K562 (cell line): ENCODE measurements around the gene LEO1. TPM values are rescaled to one million over a fixed set of nuclear protein-coding genes. Genes with fewer than 3 reads are reported as not detected.

Experiments used
- FOXP1 ChIP-seq: sonication (generic); formaldehyde crosslinking; IDR thresholded peaks from 2 replicates; pipeline ENCODE4 v1.8.0; 2022; ENCODE audit warnings: mild to moderate bottlenecking, missing genetic modification reagents
- HOXB6 ChIP-seq: fragments of 250-450 bp; sonication (Bioruptor Pico); IDR thresholded peaks from 2 replicates; pipeline ENCODE4 v1.5.1; 2022; ENCODE audit warnings: mild to moderate bottlenecking, borderline replicate concordance
- KLF13 ChIP-seq: fragments of 450-650 bp; IDR thresholded peaks from 2 replicates; pipeline ENCODE4 v1.6.1; 2016; ENCODE audit warnings: missing genetic modification characterization, low read depth, mild to moderate bottlenecking, missing compliant biosample characterization, moderate library complexity, borderline replicate concordance
- MTA3 ChIP-seq: fragments of 450-650 bp; formaldehyde crosslinking; IDR thresholded peaks from 2 replicates; pipeline ENCODE4 v1.6.1; 2017; ENCODE audit warnings: mild to moderate bottlenecking, borderline replicate concordance
- NCOA6 ChIP-seq: fragments of 450-650 bp; IDR thresholded peaks from 2 replicates; pipeline ENCODE4 v1.6.1; 2017; ENCODE audit warnings: mild to moderate bottlenecking
- NFXL1 ChIP-seq: fragments of 450-650 bp; formaldehyde crosslinking; IDR thresholded peaks from 2 replicates; pipeline ENCODE4 v1.4.0; 2021; ENCODE audit warnings: mild to moderate bottlenecking
- NONO ChIP-seq, 2 experiments: fragments of 200-400 bp in 1 of 2; fragments of 450-650 bp in 1 of 2; formaldehyde crosslinking in 1 of 2; IDR thresholded peaks; 2 replicates each; pipeline ENCODE4 v1.6.1; 2017; ENCODE audit warnings: low read depth in 2 of 2, mild to moderate bottlenecking in 2 of 2, moderate library complexity in 2 of 2, low read length in 1 of 2
- PML ChIP-seq: IDR thresholded peaks from 2 replicates; pipeline ENCODE4 v1.6.1; 2012; ENCODE audit warnings: low read length, inconsistent platforms
- RB1 ChIP-seq: fragments of 450-650 bp; IDR thresholded peaks from 2 replicates; pipeline ENCODE4 v1.6.1; 2017; ENCODE audit warnings: low read depth, mild to moderate bottlenecking
- SRSF3 ChIP-seq: fragments of 200-400 bp; formaldehyde crosslinking; IDR thresholded peaks from 2 replicates; pipeline ENCODE4 v1.6.1; 2016; ENCODE audit warnings: mild to moderate bottlenecking, low read length, moderate library complexity; ENCODE audit not compliant: insufficient read depth
- TOE1 ChIP-seq, 2 experiments: fragments of 450-650 bp in 1 of 2; sonication (generic) in 1 of 2; formaldehyde crosslinking in 1 of 2; IDR thresholded peaks; 2 replicates each; pipeline versions ENCODE4 v1.7.1 to v1.8.0; 2016 to 2022; ENCODE audit warnings: borderline replicate concordance in 2 of 2, mild to moderate bottlenecking in 2 of 2, antibody characterized with exemption in 1 of 2, inconsistent platforms in 1 of 2, low read depth in 1 of 2, missing genetic modification reagents in 1 of 2, moderate library complexity in 1 of 2
- ZC3H4 ChIP-seq: sonication (generic); formaldehyde crosslinking; IDR thresholded peaks from 2 replicates; pipeline ENCODE4 v1.9.0; 2021; ENCODE audit warnings: missing genetic modification reagents, borderline replicate concordance
- ZFPM2 ChIP-seq: fragments of 250-450 bp; sonication (Bioruptor Pico); IDR thresholded peaks from 2 replicates; pipeline ENCODE4 v1.5.1; 2022; ENCODE audit warnings: mild to moderate bottlenecking
- ZNF121 ChIP-seq: sonication (generic); formaldehyde crosslinking; conservative IDR thresholded peaks from 2 replicates; pipeline ENCODE4 v1.8.0; 2022; ENCODE audit warnings: missing genetic modification reagents
- ZNF175 ChIP-seq: fragments of 200-800 bp; sonication (Bioruptor generic); IDR thresholded peaks from 2 replicates; pipeline ENCODE4 v1.6.1; 2016; ENCODE audit warnings: low read depth, mild to moderate bottlenecking, missing genetic modification characterization, missing compliant biosample characterization
- ZNF280A ChIP-seq: fragments of 450-650 bp; IDR thresholded peaks from 2 replicates; pipeline ENCODE4 v1.6.1; 2018; ENCODE audit warnings: mild to moderate bottlenecking, low read depth; ENCODE audit not compliant: partially characterized antibody
- ZNF436 ChIP-seq: fragments of 250-450, 450-650 bp; sonication (Bioruptor Pico); formaldehyde crosslinking; IDR thresholded peaks from 2 replicates; pipeline ENCODE4 v1.7.0; 2020; ENCODE audit warnings: mild to moderate bottlenecking
- ZNF507 ChIP-seq: conservative IDR thresholded peaks from 2 replicates; pipeline ENCODE4 v1.6.1; 2017; ENCODE audit warnings: missing genetic modification characterization, missing compliant biosample characterization
- ZNF766 ChIP-seq: fragments of 200-800 bp; sonication (Bioruptor generic); conservative IDR thresholded peaks from 2 replicates; pipeline ENCODE4 v1.6.1; 2016; ENCODE audit warnings: missing genetic modification characterization, missing compliant biosample characterization
- polyA plus RNA-seq, 8 experiments: library from polyadenylated mRNA; depleted of rRNA in 4 of 8; stranded (reverse) in 5 of 8; unstranded in 3 of 8; fragments of >200 nt; fragmentation: Nextera tagmentation in 2 of 8; fragmentation: Illumina TruSeq in 1 of 8; extraction: Ambion mirVana in 2 of 8; extraction: Trizol in 1 of 8; gene quantifications; 2 replicates each; pipeline versions ENCODE4 v1.2.1 to v1.2.3, GENCODE V29; 2011 to 2014; ENCODE audit warnings: inconsistent platforms in 1 of 8, missing spikeins in 1 of 8
- total RNA-seq, 7 experiments: library from RNA; depleted of rRNA in 6 of 7; stranded (reverse); fragments of >200 nt in 6 of 7; fragmentation: Illumina TruSeq in 2 of 7; extraction: Trizol in 2 of 7; gene quantifications; 2 replicates each; pipeline versions ENCODE4 v1.2.1 to v1.2.3, GENCODE V29; 2011 to 2021; ENCODE audit warnings: low replicate concordance in 1 of 7
- TF ChIP-seq, protein P1 (sequence below): IDR thresholded peaks from 3 replicates; pipeline ENCODE4 v1.6.1; 2011; ENCODE audit warnings: borderline replicate concordance, mild to moderate bottlenecking, moderate library complexity; ENCODE audit not compliant: insufficient read length; ENCODE audit errors: extremely low read depth
- TF ChIP-seq, protein P2 (sequence below), 2 experiments: fragments of 450-650 bp; IDR thresholded peaks; 2 replicates each; pipeline ENCODE4 v1.6.1; 2016

LEO1 gene
- total and polyA plus RNA-seq, 9 of the 15 experiments (the other 6 are each of a cell fraction or from before 2014, with no cell fraction given), result 8.4 to 48.3 (median 37.9) TPM

- TF ChIP-seq, protein P1, sequence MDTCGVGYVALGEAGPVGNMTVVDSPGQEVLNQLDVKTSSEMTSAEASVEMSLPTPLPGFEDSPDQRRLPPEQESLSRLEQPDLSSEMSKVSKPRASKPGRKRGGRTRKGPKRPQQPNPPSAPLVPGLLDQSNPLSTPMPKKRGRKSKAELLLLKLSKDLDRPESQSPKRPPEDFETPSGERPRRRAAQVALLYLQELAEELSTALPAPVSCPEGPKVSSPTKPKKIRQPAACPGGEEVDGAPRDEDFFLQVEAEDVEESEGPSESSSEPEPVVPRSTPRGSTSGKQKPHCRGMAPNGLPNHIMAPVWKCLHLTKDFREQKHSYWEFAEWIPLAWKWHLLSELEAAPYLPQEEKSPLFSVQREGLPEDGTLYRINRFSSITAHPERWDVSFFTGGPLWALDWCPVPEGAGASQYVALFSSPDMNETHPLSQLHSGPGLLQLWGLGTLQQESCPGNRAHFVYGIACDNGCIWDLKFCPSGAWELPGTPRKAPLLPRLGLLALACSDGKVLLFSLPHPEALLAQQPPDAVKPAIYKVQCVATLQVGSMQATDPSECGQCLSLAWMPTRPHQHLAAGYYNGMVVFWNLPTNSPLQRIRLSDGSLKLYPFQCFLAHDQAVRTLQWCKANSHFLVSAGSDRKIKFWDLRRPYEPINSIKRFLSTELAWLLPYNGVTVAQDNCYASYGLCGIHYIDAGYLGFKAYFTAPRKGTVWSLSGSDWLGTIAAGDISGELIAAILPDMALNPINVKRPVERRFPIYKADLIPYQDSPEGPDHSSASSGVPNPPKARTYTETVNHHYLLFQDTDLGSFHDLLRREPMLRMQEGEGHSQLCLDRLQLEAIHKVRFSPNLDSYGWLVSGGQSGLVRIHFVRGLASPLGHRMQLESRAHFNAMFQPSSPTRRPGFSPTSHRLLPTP, result peak; percentile 89
- TF ChIP-seq FOXP1 (CRISPR knock-in tag), result peak; percentile 56; the same call in 1 of the 2 replicates
- no peak for TF ChIP-seq ZNF175 (CRISPR knock-in tag)
- no peak for TF ChIP-seq ZNF436
- TF ChIP-seq KLF13 (tag), result peak; percentile 78; the same call in 1 of the 2 replicates
- TF ChIP-seq HOXB6, result no peak
- TF ChIP-seq ZNF766 (CRISPR knock-in tag), result no peak
- no peak for TF ChIP-seq NFXL1
- peak; percentile 69 for TF ChIP-seq PML
- TF ChIP-seq RB1, result peak; percentile 75
- TF ChIP-seq NCOA6, result no peak
- 0 out of 4 replicates have a peak, but pooled peaks of 1 of the 2 experiments have one; percentile 25 for TF ChIP-seq NONO (IDR thresholded peaks at IDR 0.05; ENCODE audit: low read depth in 2 of 2, low read length in 1 of 2)
- TF ChIP-seq ZNF507 (tag), result no peak
- TF ChIP-seq SRSF3, result no peak
- peak; percentile 70; the same call in 1 of the 2 replicates for TF ChIP-seq TOE1 (IDR thresholded peaks at IDR 0.05; ENCODE audit: borderline replicate concordance)
- no peak for TF ChIP-seq TOE1 (CRISPR knock-in tag; IDR thresholded peaks at IDR 0.05; ENCODE audit: borderline replicate concordance, low read depth)
- no peak for TF ChIP-seq ZNF280A
- TF ChIP-seq ZC3H4 (CRISPR knock-in tag), result 0 out of 2 replicates have a peak, but pooled peaks have one; percentile 10
- peak; percentile 46; the same call in 1 of the 2 replicates for TF ChIP-seq MTA3
- TF ChIP-seq ZFPM2, result no peak
- TF ChIP-seq ZNF121 (CRISPR knock-in tag), result no peak
- TF ChIP-seq, protein P2, sequence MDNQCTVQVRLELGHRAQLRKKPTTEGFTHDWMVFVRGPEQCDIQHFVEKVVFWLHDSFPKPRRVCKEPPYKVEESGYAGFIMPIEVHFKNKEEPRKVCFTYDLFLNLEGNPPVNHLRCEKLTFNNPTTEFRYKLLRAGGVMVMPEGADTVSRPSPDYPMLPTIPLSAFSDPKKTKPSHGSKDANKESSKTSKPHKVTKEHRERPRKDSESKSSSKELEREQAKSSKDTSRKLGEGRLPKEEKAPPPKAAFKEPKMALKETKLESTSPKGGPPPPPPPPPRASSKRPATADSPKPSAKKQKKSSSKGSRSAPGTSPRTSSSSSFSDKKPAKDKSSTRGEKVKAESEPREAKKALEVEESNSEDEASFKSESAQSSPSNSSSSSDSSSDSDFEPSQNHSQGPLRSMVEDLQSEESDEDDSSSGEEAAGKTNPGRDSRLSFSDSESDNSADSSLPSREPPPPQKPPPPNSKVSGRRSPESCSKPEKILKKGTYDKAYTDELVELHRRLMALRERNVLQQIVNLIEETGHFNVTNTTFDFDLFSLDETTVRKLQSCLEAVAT (IDR thresholded peaks at IDR 0.05), result peak; percentile 91
Measured at GRCh38 chr15:52019394-52020220, 48.0 kb upstream of the LEO1 start (continued).
